PC-9 (cell line): Measurements from ENCODE around the gene CDC42BPA.

Source experiments
- CTCF ChIP-seq: fragments of 200-600 bp; sonication (generic); conservative IDR thresholded peaks from 2 replicates; pipeline ENCODE4 v1.6.1; 2017; ENCODE audit warnings: mixed run types, antibody characterized with exemption, mild to moderate bottlenecking, moderate library complexity
- EZH2 ChIP-seq: fragments of 200-600 bp; sonication (generic); IDR thresholded peaks from 2 replicates; pipeline ENCODE4 v1.8.0; 2017; ENCODE audit warnings: antibody characterized with exemption, low read depth

- TF ChIP-seq CTCF (no peak), EZH2 (no peak)
These were observed 335.7 kb downstream of the CDC42BPA start for GRCh38 chr1:226982451-226983177.
